GM23338 (cell line): ENCODE measurements around the gene RPS14. TPM values are rescaled to one million over a fixed set of nuclear protein-coding genes. Genes with fewer than 3 reads are reported as not detected.
"Not testable (repeated sequence)": the region's sequence is repeated elsewhere in the genome, so short reads cannot be mapped to it uniquely, and the experiment has no call there.

Experiments used
- ATAC-seq: fragments of 200-7000 bp; cut with Tn5 transposase; 3 replicates; pipeline ENCODE4 v1.9.1; 2020
- DNase-seq: peaks from one replicate; pipeline ENCODE4 v3.0.0-alpha.2; 2015; ENCODE audit warnings: low spot score
- H2AFZ ChIP-seq: fragments of 200-600 bp; sonication (generic); 2 replicates; pipeline ENCODE4 v1.8.0; 2016; ENCODE audit warnings: antibody characterized with exemption, mild to moderate bottlenecking, moderate library complexity
- H3F3A ChIP-seq: fragments of 200-600 bp; sonication (generic); replicated peaks from 2 replicates; pipeline ENCODE4 v1.8.0; 2017; ENCODE audit warnings: antibody characterized with exemption, mixed run types, low read depth
- H3K27ac ChIP-seq: fragments of 200-600 bp; sonication (generic); 2 replicates; pipeline ENCODE4 v1.6.1; 2016; ENCODE audit warnings: low read depth
- H3K27me3 ChIP-seq: fragments of 200-600 bp; sonication (generic); 2 replicates; pipeline ENCODE4 v1.8.0; 2016; ENCODE audit warnings: mild to moderate bottlenecking, mixed run types, moderate library complexity; ENCODE audit not compliant: insufficient read depth
- H3K36me3 ChIP-seq: fragments of 200-600 bp; sonication (generic); 2 replicates; pipeline ENCODE4 v1.8.0; 2016; ENCODE audit warnings: mild to moderate bottlenecking; ENCODE audit not compliant: insufficient read depth
- H3K4me1 ChIP-seq: fragments of 200-600 bp; sonication (generic); 2 replicates; pipeline ENCODE4 v1.8.0; 2016; ENCODE audit warnings: mild to moderate bottlenecking, moderate library complexity; ENCODE audit not compliant: insufficient read depth
- H3K4me2 ChIP-seq: fragments of 200-600 bp; sonication (generic); 2 replicates; pipeline ENCODE4 v1.7.1; 2017; ENCODE audit warnings: mixed run types
- H3K4me3 ChIP-seq: fragments of 200-600 bp; sonication (generic); 2 replicates; pipeline ENCODE4 v1.6.1; 2016; ENCODE audit warnings: mixed run types
- H3K79me2 ChIP-seq: fragments of 200-600 bp; sonication (generic); replicated peaks from 2 replicates; pipeline ENCODE4 v1.8.0; 2017; ENCODE audit warnings: mild to moderate bottlenecking; ENCODE audit not compliant: insufficient read depth
- H3K9me2 ChIP-seq: fragments of 200-600 bp; sonication (generic); 2 replicates; pipeline ENCODE4 v1.8.0; 2017; ENCODE audit not compliant: insufficient read depth
- H4K20me1 ChIP-seq: fragments of 200-600 bp; sonication (generic); replicated peaks from 2 replicates; pipeline ENCODE4 v1.8.0; 2017; ENCODE audit warnings: mild to moderate bottlenecking; ENCODE audit not compliant: insufficient read depth
- H3K27ac Mint-ChIP-seq: 2 replicates; pipeline ENCODE4 v1.8.0; 2020; ENCODE audit warnings: inconsistent platforms, mild to moderate bottlenecking, moderate library complexity, mixed read lengths
- H3K27me3 Mint-ChIP-seq: 3 replicates; pipeline ENCODE4 v1.8.0; 2022; ENCODE audit warnings: low read depth, mild to moderate bottlenecking, moderate library complexity, mixed read lengths, inconsistent platforms; ENCODE audit not compliant: insufficient read depth, poor library complexity
- H3K36me3 Mint-ChIP-seq: 3 replicates; pipeline ENCODE4 v1.8.0; 2021; ENCODE audit warnings: low read depth, mild to moderate bottlenecking, inconsistent platforms, moderate library complexity, mixed read lengths
- H3K4me1 Mint-ChIP-seq: 3 replicates; pipeline ENCODE4 v1.8.0; 2020; ENCODE audit warnings: mild to moderate bottlenecking, inconsistent platforms, mixed read lengths
- H3K4me3 Mint-ChIP-seq: 3 replicates; pipeline ENCODE4 v1.8.0; 2021; ENCODE audit warnings: moderate library complexity, mild to moderate bottlenecking, inconsistent platforms, mixed read lengths
- H3K9me3 Mint-ChIP-seq: 3 replicates; pipeline ENCODE4 v1.8.0; 2020; ENCODE audit warnings: moderate library complexity, mild to moderate bottlenecking, inconsistent platforms, mixed read lengths
- CREB1 ChIP-seq: fragments of 250-450 bp; sonication (Bioruptor Pico); IDR thresholded peaks from 2 replicates; pipeline ENCODE4 v1.5.0; 2020; ENCODE audit warnings: low read depth, mild to moderate bottlenecking, moderate library complexity
- EZH2 ChIP-seq: fragments of 200-600 bp; sonication (generic); IDR thresholded peaks from one replicate; pipeline ENCODE4 v1.8.0; 2017; ENCODE audit warnings: antibody characterized with exemption, mild to moderate bottlenecking, low read depth; ENCODE audit not compliant: unreplicated experiment
- REST ChIP-seq: IDR thresholded peaks from one replicate; pipeline ENCODE4 v1.6.1; 2018; ENCODE audit warnings: antibody characterized with exemption; ENCODE audit not compliant: unreplicated experiment
- ZNF462 ChIP-seq: fragments of 250-450 bp; sonication (Bioruptor Pico); IDR thresholded peaks from 2 replicates; pipeline ENCODE4 v1.5.0; 2020; ENCODE audit warnings: mild to moderate bottlenecking, moderate library complexity
- polyA plus RNA-seq: library from polyadenylated mRNA; unstranded; fragments of >200 nt; fragmentation: Nextera tagmentation; extraction: Ambion mirVana; gene quantifications from 2 replicates; pipeline ENCODE4 v1.2.1, GENCODE V29; 2016
- total RNA-seq: library from RNA; depleted of rRNA; stranded (reverse); fragments of >200 nt; shearing (Covaris generic); gene quantifications from 2 replicates; pipeline ENCODE4 v1.2.3, GENCODE V29; 2014

Gene RPS14
- total and polyA plus RNA-seq, 2 experiments from 2014 or later, result 1,443 to 2,790 TPM

GRCh38 chr5:150419630-150420270 lies 29.8 kb downstream of the RPS14 start:
- no peak overlapping the region for H3K4me2 ChIP-seq
- TF ChIP-seq EZH2, result no peak
- no peak for TF ChIP-seq ZNF462
- no peak for TF ChIP-seq REST
- no peak for TF ChIP-seq CREB1 (CRISPR knock-in tag)
- no peaks in the 10 kb centered on the region for H3K79me2 ChIP-seq
- H3K36me3 ChIP-seq, result no peaks in the 10 kb centered on the region
- H3K4me1 Mint-ChIP-seq, result peaks cover 8% of the 10 kb centered on the region; the same call in 1 of the 3 replicates
- H3K27me3 ChIP-seq, result no peaks in the 10 kb centered on the region
- no peak overlapping the region for H3K4me3 ChIP-seq
- no peak for DNase-seq
- ATAC-seq, result peak; percentile 33; the same call in 2 of the 3 replicates
- H3K36me3 Mint-ChIP-seq, result no peaks in the 10 kb centered on the region
- no peak overlapping the region for H3K4me3 Mint-ChIP-seq
- no peak overlapping the region for H3K27ac ChIP-seq
- H2AFZ ChIP-seq, result peak overlapping the region; percentile 12; the same call in 1 of the 2 replicates
- H3K27me3 Mint-ChIP-seq, result peaks cover 8% of the 10 kb centered on the region
- no peaks in the 10 kb centered on the region for H3K9me3 Mint-ChIP-seq
- H3K27ac Mint-ChIP-seq, result no peak overlapping the region
- H3F3A ChIP-seq, result no peaks in the 10 kb centered on the region
- no peaks in the 10 kb centered on the region for H4K20me1 ChIP-seq
- no peaks in the 10 kb centered on the region for H3K9me2 ChIP-seq
- H3K4me1 ChIP-seq, result no peaks in the 10 kb centered on the region; the same call in 1 of the 2 replicates

- H3K27me3 Mint-ChIP-seq, H3K79me2 ChIP-seq, H3K27me3 ChIP-seq, ATAC-seq, H3K27ac ChIP-seq, H4K20me1 ChIP-seq, H3K9me2 ChIP-seq, DNase-seq, H3K36me3 Mint-ChIP-seq, H3K4me3 Mint-ChIP-seq, H3K36me3 ChIP-seq, H3K9me3 Mint-ChIP-seq, H3K27ac Mint-ChIP-seq, H3K4me3 ChIP-seq: not testable (repeated sequence)
- H3K4me2 ChIP-seq, result peak overlapping the region; percentile 82; the same call in 1 of the 2 replicates
- peaks cover 26% of the 10 kb centered on the region for H3K4me1 ChIP-seq
- peaks cover 16% of the 10 kb centered on the region; the same call in 1 of the 2 replicates for H3F3A ChIP-seq
- H2AFZ ChIP-seq, result peak overlapping the region; percentile 96
- H3K4me1 Mint-ChIP-seq, result peaks cover 33% of the 10 kb centered on the region
These were observed 35.4 kb downstream of the RPS14 start for GRCh38 chr5:150413902-150414790.
